ENCODE data around the gene SOWAHB. TPM values are rescaled to one million over a fixed set of nuclear protein-coding genes. Genes with fewer than 3 reads are reported as not detected.
A peak's percentile ranks its signal among the peaks of the same experiment; 100 is the strongest.

SOWAHB gene, protein sequence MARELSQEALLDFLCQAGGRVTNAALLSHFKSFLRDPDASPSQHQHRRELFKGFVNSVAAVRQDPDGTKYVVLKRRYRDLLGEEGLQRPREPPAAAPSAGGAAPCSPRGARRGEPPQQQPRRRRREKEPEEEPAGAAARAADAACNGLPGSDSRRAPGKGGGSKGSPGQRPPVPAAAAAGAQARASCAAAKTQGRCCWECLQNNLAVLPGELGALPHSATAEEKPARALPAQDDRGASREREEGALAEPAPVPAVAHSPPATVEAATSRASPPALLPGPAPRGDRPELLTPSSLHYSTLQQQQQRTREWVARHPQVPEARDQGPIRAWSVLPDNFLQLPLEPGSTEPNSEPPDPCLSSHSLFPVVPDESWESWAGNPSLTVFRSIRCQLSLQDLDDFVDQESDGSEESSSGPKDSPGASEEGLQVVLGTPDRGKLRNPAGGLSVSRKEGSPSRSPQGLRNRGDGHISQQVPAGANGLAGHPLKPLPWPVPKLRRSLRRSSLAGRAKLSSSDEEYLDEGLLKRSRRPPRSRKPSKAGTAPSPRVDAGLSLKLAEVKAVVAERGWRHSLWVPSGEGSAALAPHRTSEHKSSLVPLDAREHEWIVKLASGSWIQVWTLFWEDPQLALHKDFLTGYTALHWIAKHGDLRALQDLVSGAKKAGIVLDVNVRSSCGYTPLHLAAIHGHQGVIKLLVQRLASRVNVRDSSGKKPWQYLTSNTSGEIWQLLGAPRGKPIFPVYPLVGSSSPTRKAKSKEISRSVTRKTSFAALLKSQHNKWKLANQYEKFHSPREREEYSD
- total RNA-seq (ENCODE audit: low replicate concordance) = 4.8 and 8.4 TPM in 2 replicates
- long read RNA-seq, partial matches to known transcripts = 0 of 4 reads
- long read RNA-seq, other reads (novel, unspliced or antisense) = 0 of 4 reads

DNA sequence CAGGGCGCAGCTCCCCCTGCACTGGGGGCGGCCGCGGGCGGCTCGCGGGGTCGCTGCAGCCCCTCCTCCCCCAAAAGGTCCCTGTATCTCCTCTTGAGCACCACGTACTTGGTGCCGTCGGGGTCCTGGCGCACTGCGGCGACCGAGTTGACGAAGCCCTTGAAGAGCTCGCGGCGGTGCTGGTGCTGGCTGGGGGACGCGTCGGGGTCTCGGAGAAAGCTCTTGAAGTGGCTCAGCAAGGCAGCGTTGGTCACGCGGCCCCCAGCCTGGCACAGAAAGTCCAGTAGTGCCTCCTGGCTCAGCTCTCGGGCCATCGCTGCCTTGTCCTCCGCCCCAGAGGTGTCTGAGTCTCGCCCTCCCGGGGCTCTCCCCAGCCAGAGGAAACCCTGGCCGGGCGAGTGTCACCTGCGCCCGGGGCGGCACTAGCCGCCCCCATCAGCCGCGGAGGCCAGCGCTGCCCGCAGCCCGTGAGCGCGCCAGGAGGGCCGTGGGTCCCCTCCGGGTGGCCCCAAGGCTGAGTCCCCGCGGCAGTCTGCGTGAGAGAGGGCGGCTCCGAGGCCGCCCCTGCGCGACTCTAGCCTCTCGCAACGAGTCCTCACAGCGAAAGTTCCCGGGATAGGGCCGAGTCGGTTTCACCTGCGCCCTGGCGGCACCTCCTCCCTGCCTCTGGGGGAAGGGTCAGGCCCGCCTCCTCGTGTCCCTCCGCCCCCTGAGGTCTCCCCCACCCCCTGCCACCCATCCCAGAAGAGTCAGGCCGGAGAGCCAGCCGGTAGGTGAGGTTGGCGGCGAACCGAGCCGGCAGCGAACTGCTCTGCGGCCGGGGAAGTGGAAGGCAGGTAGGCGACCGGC is at the start of gene SOWAHB:
Gene SOWAHB (minus strand): TSS at position 609 of the 849 bp plus-strand sequence. CDS start 295 bp downstream, at position 314.
- no peaks in the 10 kb centered on the region for H3K36me3 Mint-ChIP-seq
- TF ChIP-seq CTCF (conservative IDR thresholded peaks at IDR 0.05) = no peak
- peaks cover 10% of the 10 kb centered on the region for H3K4me1 Mint-ChIP-seq (ENCODE audit: unreplicated experiment)
- peaks cover 47% of the 10 kb centered on the region for H3K27me3 Mint-ChIP-seq
- H3K4me3 Mint-ChIP-seq = peak within 1 kb of the TSS; percentile 81
- no peak for DNase-seq (ENCODE audit: extremely low spot score, unreplicated experiment)
- H3K9me3 Mint-ChIP-seq = no peaks in the 10 kb centered on the region
- H3K27ac Mint-ChIP-seq = peak within 1 kb of the TSS; percentile 9

GRCh38 chr4:76947369-76947768 is 49.4 kb upstream of the SOWAHB start:
- Mint-ChIP-seq H3K27me3 (no peaks in the 10 kb centered on the region), H3K27ac (no peak overlapping the region), H3K36me3 (peaks cover 16% of the 10 kb centered on the region), H3K4me1 (ENCODE audit: unreplicated experiment) (peaks cover 13% of the 10 kb centered on the region), H3K4me3 (peak overlapping the region; percentile 76), H3K9me3 (no peaks in the 10 kb centered on the region)
- no peak for TF ChIP-seq CTCF (conservative IDR thresholded peaks at IDR 0.05)
- no peak for DNase-seq (ENCODE audit: extremely low spot score, unreplicated experiment)

DNA sequence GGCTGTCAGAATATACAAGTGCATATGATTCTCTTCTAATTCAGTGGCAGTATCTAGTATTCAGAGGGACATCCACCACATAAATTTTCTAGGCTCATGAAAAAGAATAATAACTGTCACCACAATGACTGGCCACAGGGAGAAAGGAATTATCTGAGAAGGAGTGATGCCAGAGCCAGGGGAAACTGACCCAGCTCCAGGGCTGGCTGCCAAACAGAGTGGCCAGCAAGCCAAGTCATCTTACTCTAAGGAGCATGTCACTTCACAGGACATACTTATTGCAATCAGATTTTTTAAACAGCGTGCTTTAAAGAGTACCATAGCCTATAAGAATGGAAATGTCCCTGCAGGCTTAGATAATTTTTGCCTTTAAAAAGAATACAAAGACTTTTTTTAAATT is 45.8 kb upstream of the SOWAHB start:
- Mint-ChIP-seq H3K27me3 (no peaks in the 10 kb centered on the region), H3K9me3 (peaks cover 6% of the 10 kb centered on the region), H3K4me3 (no peak overlapping the region), H3K27ac (no peak overlapping the region), H3K4me1 (ENCODE audit: unreplicated experiment) (no peaks in the 10 kb centered on the region), H3K36me3 (peaks cover 25% of the 10 kb centered on the region)
- no peak for TF ChIP-seq CTCF (conservative IDR thresholded peaks at IDR 0.05)
- no peak for DNase-seq (ENCODE audit: extremely low spot score, unreplicated experiment)

GRCh38 chr4:76943129-76943620 is 45.2 kb upstream of the SOWAHB start:
- no peak for DNase-seq (ENCODE audit: extremely low spot score, unreplicated experiment)
- no peak for TF ChIP-seq CTCF (conservative IDR thresholded peaks at IDR 0.05)
- H3K4me1 Mint-ChIP-seq (ENCODE audit: unreplicated experiment) = no peaks in the 10 kb centered on the region
- H3K27ac Mint-ChIP-seq = no peak overlapping the region
- peaks cover 6% of the 10 kb centered on the region for H3K9me3 Mint-ChIP-seq
- no peaks in the 10 kb centered on the region for H3K27me3 Mint-ChIP-seq
- H3K4me3 Mint-ChIP-seq = no peak overlapping the region
- peaks cover 25% of the 10 kb centered on the region for H3K36me3 Mint-ChIP-seq

DNA sequence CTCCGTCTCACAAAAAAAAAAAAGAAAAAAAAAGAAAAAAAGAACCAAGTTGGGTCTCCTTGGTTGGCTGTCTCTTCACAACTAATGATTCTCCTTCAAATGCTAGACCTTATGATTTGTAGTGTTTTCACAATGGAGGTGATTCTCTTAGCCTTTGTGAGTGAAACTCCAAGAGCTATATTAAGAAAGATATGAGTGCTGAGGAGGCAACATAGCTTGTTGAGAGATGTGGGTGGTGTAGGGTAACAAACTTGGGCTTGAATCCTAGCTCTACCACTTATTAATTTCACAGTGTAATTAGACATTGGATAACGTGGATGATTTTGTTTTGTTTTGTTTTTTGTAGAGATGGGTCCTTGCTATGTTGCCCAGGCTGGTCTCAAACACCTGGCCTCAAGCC is 41.2 kb upstream of the SOWAHB start:
- Mint-ChIP-seq H3K27me3 (no peaks in the 10 kb centered on the region), H3K36me3 (peaks cover 16% of the 10 kb centered on the region), H3K4me1 (ENCODE audit: unreplicated experiment) (no peaks in the 10 kb centered on the region), H3K27ac (no peak overlapping the region), H3K4me3 (no peak overlapping the region), H3K9me3 (peaks cover 10% of the 10 kb centered on the region)
- no peak for TF ChIP-seq CTCF (conservative IDR thresholded peaks at IDR 0.05)
- no peak for DNase-seq (ENCODE audit: extremely low spot score, unreplicated experiment)
